Endodermal cell (in vitro differentiated cells): Measurements from ENCODE around the gene C8G. TPM values are rescaled to one million over a fixed set of nuclear protein-coding genes. Genes with fewer than 3 reads are reported as not detected.

Experiments
- DNase-seq: peaks from one replicate; pipeline ENCODE4 v3.0.0-alpha.2; 2017
- H3K27ac ChIP-seq: 2 replicates; pipeline ENCODE4 v1.5.1; 2013; ENCODE audit warnings: mild to moderate bottlenecking, low read depth, low read length, moderate library complexity
- H3K27me3 ChIP-seq: 2 replicates; pipeline ENCODE4 v1.6.1; 2013; ENCODE audit warnings: mild to moderate bottlenecking, low read length, moderate library complexity; ENCODE audit not compliant: insufficient read depth, control insufficient read depth, poor library complexity, severe bottlenecking
- H3K36me3 ChIP-seq: 2 replicates; pipeline ENCODE4 v1.7.0; 2013; ENCODE audit warnings: mild to moderate bottlenecking, low read length, moderate library complexity; ENCODE audit not compliant: control insufficient read depth, insufficient read depth
- H3K4me1 ChIP-seq: one replicate; pipeline ENCODE4 v1.7.0; 2013; ENCODE audit warnings: low read length; ENCODE audit not compliant: control insufficient read depth, insufficient read depth
- H3K4me3 ChIP-seq: 2 replicates; pipeline ENCODE4 v1.5.1; 2013; ENCODE audit warnings: mild to moderate bottlenecking, low read length, moderate library complexity
- H3K9ac ChIP-seq: 2 replicates; pipeline ENCODE4 v1.6.1; 2013; ENCODE audit warnings: mild to moderate bottlenecking, low read length, moderate library complexity; ENCODE audit not compliant: poor library complexity, severe bottlenecking; ENCODE audit errors: extremely low read depth
- H3K9me3 ChIP-seq: 2 replicates; pipeline ENCODE4 v1.6.1; 2013; ENCODE audit warnings: mild to moderate bottlenecking, low read length, moderate library complexity; ENCODE audit not compliant: control insufficient read depth
- H3K27ac Mint-ChIP-seq: 2 replicates; pipeline ENCODE4 v1.8.0; 2020; ENCODE audit warnings: mixed read lengths
- H3K27me3 Mint-ChIP-seq: 2 replicates; pipeline ENCODE4 v1.8.0; 2021; ENCODE audit warnings: mild to moderate bottlenecking, mixed read lengths; ENCODE audit not compliant: insufficient read depth
- H3K36me3 Mint-ChIP-seq: 2 replicates; pipeline ENCODE4 v1.8.0; 2020; ENCODE audit warnings: low read depth, mixed read lengths
- H3K4me1 Mint-ChIP-seq: 2 replicates; pipeline ENCODE4 v1.8.0; 2020; ENCODE audit warnings: mixed read lengths
- H3K4me3 Mint-ChIP-seq: 2 replicates; pipeline ENCODE4 v1.8.0; 2020; ENCODE audit warnings: mild to moderate bottlenecking, moderate library complexity, mixed read lengths
- H3K9me3 Mint-ChIP-seq: 2 replicates; pipeline ENCODE4 v1.8.0; 2020; ENCODE audit warnings: mild to moderate bottlenecking, mixed read lengths
- WGBS, 2 experiments: methylation state at CpG; one replicate each; pipeline versions ENCODE4 v1.1.5 to v1.1.7; 2013; ENCODE audit warnings: missing lambda C conversion rate in 2 of 2, mixed read lengths in 1 of 2; ENCODE audit not compliant: insufficient coverage in 1 of 2, insufficient read length in 1 of 2; 5-methylcytosine and 5-hydroxymethylcytosine counted together
- total RNA-seq, 2 donors: library from RNA; stranded (reverse); fragmentation: NEBNext Ultra II Directional in 1 of 2; extraction: Animal tissue kit (Norgen Biotek cat#: 25700) in 1 of 2; gene quantifications; 2 replicates in 1 of 2; 3 replicates in 1 of 2; pipeline ENCODE4 v1.2.1, GENCODE V29; 2021
- TF ChIP-seq, protein P1 (sequence below): fragments of 200-600 bp; sonication (generic); conservative IDR thresholded peaks from 2 replicates; pipeline ENCODE4 v1.5.0; 2021; ENCODE audit warnings: antibody characterized with exemption, mild to moderate bottlenecking

The C8G gene
- total RNA-seq, 2 donors from 2014 or later: 1.2 to 1.6 TPM

DNA sequence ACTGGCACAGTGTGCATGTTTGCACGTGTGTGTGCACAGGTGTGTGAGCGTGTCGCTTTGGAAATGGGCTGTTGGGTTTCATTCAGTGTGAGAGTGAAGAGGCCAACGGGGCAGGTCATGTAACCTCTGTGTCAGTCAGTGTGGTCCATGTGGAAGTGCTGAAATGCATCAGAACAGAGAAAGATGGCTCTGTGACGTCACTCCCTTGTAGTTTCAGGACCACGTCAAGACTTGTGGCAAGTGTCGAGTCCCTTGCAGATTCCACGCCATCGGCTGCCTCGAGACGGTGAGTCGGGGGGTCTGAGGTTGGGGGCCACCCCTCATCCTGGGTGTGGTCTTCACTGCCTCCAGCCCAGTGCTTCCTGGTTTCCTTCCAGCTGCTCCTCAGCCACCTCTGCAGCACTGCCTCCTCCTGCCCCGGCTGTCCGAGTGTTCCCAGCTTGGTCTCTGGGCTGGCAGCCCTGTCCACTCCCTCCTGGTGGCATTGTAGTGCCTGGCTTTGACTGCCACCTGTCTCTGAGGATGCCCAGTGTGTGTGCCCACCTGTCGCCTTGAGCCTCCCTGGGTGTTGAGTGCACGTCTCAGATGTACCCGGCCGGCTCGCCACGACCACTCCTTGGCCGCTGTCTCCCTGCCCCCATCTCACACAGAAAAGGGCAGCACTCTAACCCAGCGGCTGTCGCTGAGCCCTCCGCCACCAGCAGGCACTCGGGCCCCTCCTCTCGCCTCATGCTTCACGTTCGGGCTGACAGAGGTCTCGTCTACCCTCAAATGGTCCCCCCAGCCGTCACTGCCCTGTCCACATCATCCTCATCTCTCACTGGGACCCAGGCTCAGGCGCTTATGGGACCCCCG is 28.5 kb upstream of the C8G start:
- Mint-ChIP-seq H3K4me1 (no peaks in the 10 kb centered on the region), H3K36me3 (peaks cover 52% of the 10 kb centered on the region), H3K4me3 (no peak overlapping the region), H3K9me3 (no peaks in the 10 kb centered on the region), H3K27ac (no peak overlapping the region), H3K27me3 (no peaks in the 10 kb centered on the region)
- Histone ChIP-seq H3K36me3 (peaks cover 52% of the 10 kb centered on the region), H3K27me3 (no peaks in the 10 kb centered on the region), H3K9ac (no peak overlapping the region), H3K9me3 (no peaks in the 10 kb centered on the region), H3K4me1 (no peaks in the 10 kb centered on the region), H3K4me3 (no peak overlapping the region), H3K27ac (no peak overlapping the region)
- TF ChIP-seq, protein P1, sequence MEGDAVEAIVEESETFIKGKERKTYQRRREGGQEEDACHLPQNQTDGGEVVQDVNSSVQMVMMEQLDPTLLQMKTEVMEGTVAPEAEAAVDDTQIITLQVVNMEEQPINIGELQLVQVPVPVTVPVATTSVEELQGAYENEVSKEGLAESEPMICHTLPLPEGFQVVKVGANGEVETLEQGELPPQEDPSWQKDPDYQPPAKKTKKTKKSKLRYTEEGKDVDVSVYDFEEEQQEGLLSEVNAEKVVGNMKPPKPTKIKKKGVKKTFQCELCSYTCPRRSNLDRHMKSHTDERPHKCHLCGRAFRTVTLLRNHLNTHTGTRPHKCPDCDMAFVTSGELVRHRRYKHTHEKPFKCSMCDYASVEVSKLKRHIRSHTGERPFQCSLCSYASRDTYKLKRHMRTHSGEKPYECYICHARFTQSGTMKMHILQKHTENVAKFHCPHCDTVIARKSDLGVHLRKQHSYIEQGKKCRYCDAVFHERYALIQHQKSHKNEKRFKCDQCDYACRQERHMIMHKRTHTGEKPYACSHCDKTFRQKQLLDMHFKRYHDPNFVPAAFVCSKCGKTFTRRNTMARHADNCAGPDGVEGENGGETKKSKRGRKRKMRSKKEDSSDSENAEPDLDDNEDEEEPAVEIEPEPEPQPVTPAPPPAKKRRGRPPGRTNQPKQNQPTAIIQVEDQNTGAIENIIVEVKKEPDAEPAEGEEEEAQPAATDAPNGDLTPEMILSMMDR: no peak
- DNase-seq: no peak
- 95 to 96% methylated on average over 29 to 32 of the region's 32 CpGs for WGBS, 2 experiments

DNA sequence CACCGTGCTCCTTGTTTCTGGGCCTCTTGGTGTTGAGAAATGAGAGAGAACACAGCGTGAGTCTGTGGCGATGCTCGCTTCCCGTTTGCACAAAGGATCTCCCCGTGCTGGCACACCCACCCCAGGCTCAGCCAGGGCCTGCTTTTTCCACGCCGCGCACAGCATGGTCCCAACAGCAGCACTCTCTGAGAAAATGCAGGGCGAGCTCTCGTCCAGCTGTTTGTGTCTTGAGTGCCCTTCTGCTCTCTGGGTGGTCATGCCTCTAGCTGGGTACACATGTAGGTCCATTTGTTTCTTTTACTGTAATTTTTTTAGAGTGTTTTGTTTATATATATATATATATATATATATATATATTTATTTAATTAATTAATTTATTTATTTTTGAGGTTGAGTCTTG is 27.1 kb upstream of the C8G start:
- no peak overlapping the region for H3K9ac ChIP-seq
- no peaks in the 10 kb centered on the region for H3K9me3 ChIP-seq
- H3K4me1 ChIP-seq: no peaks in the 10 kb centered on the region
- H3K4me3 ChIP-seq: no peak overlapping the region
- Mint-ChIP-seq H3K9me3 (no peaks in the 10 kb centered on the region), H3K27ac (no peak overlapping the region), H3K27me3 (no peaks in the 10 kb centered on the region), H3K4me1 (no peaks in the 10 kb centered on the region), H3K36me3 (peaks cover 58% of the 10 kb centered on the region), H3K4me3 (no peak overlapping the region)
- TF ChIP-seq, protein P1: no peak
- H3K27ac ChIP-seq: no peak overlapping the region
- 17 to 91% methylated on average over 1 to 11 of the region's 11 CpGs for WGBS, 2 experiments
- DNase-seq: no peak
- H3K36me3 ChIP-seq: peaks cover 50% of the 10 kb centered on the region
- no peaks in the 10 kb centered on the region for H3K27me3 ChIP-seq

DNA sequence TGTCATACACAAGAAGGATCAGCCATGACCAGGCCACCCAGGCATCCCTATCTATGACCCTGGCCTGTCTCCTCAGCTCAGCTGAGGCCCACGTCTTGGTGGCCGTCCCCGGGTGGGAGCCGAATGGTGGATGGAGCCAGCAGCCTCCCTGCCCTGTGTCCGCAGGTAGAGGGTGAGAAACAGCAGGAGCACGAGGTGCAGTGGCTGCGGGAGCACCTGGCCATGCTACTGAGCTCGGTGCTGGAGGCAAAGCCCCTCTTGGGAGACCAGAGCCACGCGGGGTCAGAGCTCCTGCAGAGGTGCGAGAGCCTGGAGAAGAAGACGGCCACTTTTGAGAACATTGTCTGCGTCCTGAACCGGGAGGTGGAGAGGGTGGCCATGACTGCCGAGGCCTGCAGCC is 25.0 kb upstream of the C8G start:
- Mint-ChIP-seq H3K27ac (no peak overlapping the region), H3K36me3 (peaks cover 60% of the 10 kb centered on the region), H3K4me1 (no peaks in the 10 kb centered on the region), H3K4me3 (no peak overlapping the region), H3K9me3 (no peaks in the 10 kb centered on the region), H3K27me3 (no peaks in the 10 kb centered on the region)
- no peaks in the 10 kb centered on the region for H3K4me1 ChIP-seq
- no peak for DNase-seq
- 96 to 98% methylated on average over 15 of the region's 15 CpGs for WGBS, 2 experiments
- H3K4me3 ChIP-seq: no peak overlapping the region
- no peaks in the 10 kb centered on the region for H3K9me3 ChIP-seq
- peaks cover 44% of the 10 kb centered on the region for H3K36me3 ChIP-seq
- TF ChIP-seq, protein P1: no peak
- H3K27me3 ChIP-seq: no peaks in the 10 kb centered on the region
- H3K9ac ChIP-seq: no peak overlapping the region
- no peak overlapping the region for H3K27ac ChIP-seq
